Endothelial cell of umbilical vein (primary cell): ENCODE measurements around the gene LMTK2. TPM values are rescaled to one million over a fixed set of nuclear protein-coding genes. Genes with fewer than 3 reads are reported as not detected.

ENCODE experiments used
- BruUV-seq: library from RNA; stranded (reverse); fragments of 400-500 nt; replicated peaks from 2 replicates; lab custom pipeline; 2021; lab: Mats Ljungman, UMichigan
- CTCF ChIA-PET: fragments of 300-600, 350-600 bp; sonication (Branson Sonifier 250); formaldehyde crosslinking; loops from one replicate; lab custom pipeline; 2021; ENCODE audit warnings: antibody characterized with exemption, inconsistent platforms; lab: Charles Lee
- POLR2A ChIA-PET: fragments of 300-600, 350-600 bp; sonication (Branson Sonifier 250); formaldehyde crosslinking; loops from one replicate; lab custom pipeline; 2021; ENCODE audit warnings: antibody characterized with exemption, inconsistent platforms; lab: Charles Lee
- DNase-seq: peaks from one replicate; pipeline ENCODE4 v3.0.0-alpha.2; 2011; ENCODE audit warnings: low read depth, low spot score
- FAIRE-seq: peaks from 2 replicates; lab custom pipeline; 2011; peaks lifted over from hg19 to GRCh38; lab: Jason Lieb, UNC
- H2AFZ ChIP-seq: 2 replicates; pipeline ENCODE4 v1.6.0; 2012; ENCODE audit warnings: low read depth, low read length, control low read depth, inconsistent platforms
- H3K27ac ChIP-seq: 2 replicates; pipeline ENCODE4 v1.5.1; 2011; ENCODE audit warnings: low read depth, mild to moderate bottlenecking, control low read depth, low read length, moderate library complexity; ENCODE audit not compliant: insufficient read depth
- H3K27me3 ChIP-seq, 2 experiments: 2 replicates each; pipeline versions ENCODE4 v1.6.0 to v1.6.1; 2011; ENCODE audit warnings: low read length in 2 of 2, mixed read lengths in 1 of 2; ENCODE audit not compliant: control insufficient read depth in 2 of 2, insufficient read depth in 2 of 2
- H3K36me3 ChIP-seq, 2 experiments: 2 replicates in 1 of 2; 3 replicates in 1 of 2; pipeline ENCODE4 v1.5.1; 2011; ENCODE audit warnings: low read length in 2 of 2, mild to moderate bottlenecking in 1 of 2, moderate library complexity in 1 of 2; ENCODE audit not compliant: control insufficient read depth in 2 of 2, insufficient read depth in 2 of 2; ENCODE audit errors: extremely low read depth in 1 of 2
- H3K4me1 ChIP-seq: 3 replicates; pipeline ENCODE4 v1.5.1; 2011; ENCODE audit warnings: mild to moderate bottlenecking, low read length; ENCODE audit not compliant: control insufficient read depth, insufficient read depth; ENCODE audit errors: extremely low read depth
- H3K4me2 ChIP-seq: 2 replicates; pipeline ENCODE4 v1.6.1; 2011; ENCODE audit warnings: low read length, control low read depth, mixed read lengths; ENCODE audit not compliant: insufficient read depth
- H3K4me3 ChIP-seq, 3 experiments: fragments of 200-600 bp in 1 of 3; sonication (generic), shearing (Covaris generic) in 1 of 3; replicated peaks in 1 of 3; 2 replicates each; pipeline ENCODE4 v1.5.1; 2011 to 2016; ENCODE audit warnings: control low read depth in 3 of 3, low read length in 3 of 3, mild to moderate bottlenecking in 2 of 3, inconsistent platforms in 1 of 3, low read depth in 1 of 3, moderate library complexity in 1 of 3; ENCODE audit not compliant: insufficient read depth in 1 of 3
- H3K79me2 ChIP-seq: 2 replicates; pipeline ENCODE4 v1.6.0; 2012; ENCODE audit warnings: low read length, inconsistent platforms; ENCODE audit not compliant: control insufficient read depth, insufficient read depth
- H3K9ac ChIP-seq: replicated peaks from 2 replicates; pipeline ENCODE3; 2011; ENCODE audit warnings: low read length, control low read depth; ENCODE audit not compliant: insufficient read depth; ENCODE audit errors: extremely low read depth
- H3K9me1 ChIP-seq: replicated peaks from 3 replicates; pipeline ENCODE4 v1.6.0; 2011; ENCODE audit warnings: mild to moderate bottlenecking, low read length; ENCODE audit not compliant: control insufficient read depth, insufficient read depth; ENCODE audit errors: extremely low read depth
- H3K9me3 ChIP-seq: replicated peaks from 2 replicates; pipeline ENCODE4 v1.5.1; 2012; ENCODE audit warnings: low read length, inconsistent platforms; ENCODE audit not compliant: control insufficient read depth, insufficient read depth
- H4K20me1 ChIP-seq: replicated peaks from 2 replicates; pipeline ENCODE3; 2011; ENCODE audit warnings: mild to moderate bottlenecking, low read length; ENCODE audit not compliant: control insufficient read depth, insufficient read depth; ENCODE audit errors: extremely low read depth
- EZH2 ChIP-seq: IDR thresholded peaks from 2 replicates; pipeline ENCODE4 v1.6.1; 2012; ENCODE audit warnings: borderline replicate concordance, low read depth, mild to moderate bottlenecking, moderate library complexity, low read length, inconsistent platforms; ENCODE audit not compliant: severe bottlenecking
- FOS ChIP-seq: IDR thresholded peaks from 2 replicates; pipeline ENCODE4 v1.6.1; 2011; ENCODE audit warnings: mild to moderate bottlenecking, low read length, moderate library complexity, borderline replicate concordance; ENCODE audit not compliant: insufficient read depth
- GATA2 ChIP-seq: IDR thresholded peaks from 2 replicates; pipeline ENCODE4 v1.7.0; 2011; ENCODE audit warnings: low read depth, mild to moderate bottlenecking, moderate library complexity, mixed read lengths, low read length; ENCODE audit not compliant: insufficient read length, insufficient read depth
- JUN ChIP-seq: IDR thresholded peaks from 2 replicates; pipeline ENCODE4 v1.6.1; 2011; ENCODE audit warnings: borderline replicate concordance, low read depth; ENCODE audit not compliant: insufficient read length, insufficient read depth
- MYC ChIP-seq: IDR thresholded peaks from one replicate; pipeline ENCODE4 v1.6.1; 2011; ENCODE audit warnings: mild to moderate bottlenecking, low read depth, low read length
- POLR2A ChIP-seq: IDR thresholded peaks from 2 replicates; pipeline ENCODE4 v1.6.1; 2012; ENCODE audit warnings: low read depth, mild to moderate bottlenecking, control low read depth, low read length
- POLR2AphosphoS5 ChIP-seq: IDR thresholded peaks from 2 replicates; pipeline ENCODE4 v1.6.1; 2012; ENCODE audit warnings: low read depth, mild to moderate bottlenecking, control low read depth, low read length, moderate library complexity; ENCODE audit not compliant: insufficient read depth
- dilution Hi-C: fragments of 300-500 bp; cut with MboI; formaldehyde crosslinking; loops from one replicate; pipeline ENCODE4 v1.15.0; 2019; ENCODE audit warnings: low sequenced_read_pairs; ENCODE audit not compliant: extremely low pct_ligation_motif_present
- intact Hi-C: fragments of 100-400 bp; cut with micrococcal nuclease; formaldehyde crosslinking; loops from one replicate; pipeline ENCODE4 v1.10.0; 2022
- polyA plus RNA-seq, 4 experiments: library from polyadenylated mRNA; depleted of rRNA in 3 of 4; stranded (reverse) in 3 of 4; unstranded in 1 of 4; fragments of >200 nt; gene quantifications; 2 replicates each; pipeline versions ENCODE4 v1.2.1 to v1.2.3, GENCODE V29; 2011 to 2012; ENCODE audit warnings: missing spikeins in 1 of 4
- total RNA-seq: library from RNA; stranded (reverse); gene quantifications from 2 replicates; pipeline ENCODE4 v1.2.3, GENCODE V29; 2021
- TF ChIP-seq, protein P1 (sequence below), 2 donors: IDR thresholded peaks; 1 replicate in 1 of 2; 2 replicates in 1 of 2; pipeline ENCODE4 v1.5.1; 2011; ENCODE audit warnings: low read length in 2 of 2, mild to moderate bottlenecking in 2 of 2, moderate library complexity in 2 of 2, control low read depth in 1 of 2, inconsistent platforms in 1 of 2, low read depth in 1 of 2; ENCODE audit not compliant: insufficient read depth in 1 of 2; ENCODE audit errors: extremely low read depth in 1 of 2
- TF ChIP-seq, protein P2 (sequence below): IDR thresholded peaks from 2 replicates; pipeline ENCODE4 v1.6.1; 2011; ENCODE audit not compliant: insufficient read depth, insufficient read length

The LMTK2 gene
- total and polyA plus RNA-seq, 2 donors (not counting 3 experiments of a cell fraction or from before 2014, with no cell fraction given): 5.9 to 13.8 TPM

DNA sequence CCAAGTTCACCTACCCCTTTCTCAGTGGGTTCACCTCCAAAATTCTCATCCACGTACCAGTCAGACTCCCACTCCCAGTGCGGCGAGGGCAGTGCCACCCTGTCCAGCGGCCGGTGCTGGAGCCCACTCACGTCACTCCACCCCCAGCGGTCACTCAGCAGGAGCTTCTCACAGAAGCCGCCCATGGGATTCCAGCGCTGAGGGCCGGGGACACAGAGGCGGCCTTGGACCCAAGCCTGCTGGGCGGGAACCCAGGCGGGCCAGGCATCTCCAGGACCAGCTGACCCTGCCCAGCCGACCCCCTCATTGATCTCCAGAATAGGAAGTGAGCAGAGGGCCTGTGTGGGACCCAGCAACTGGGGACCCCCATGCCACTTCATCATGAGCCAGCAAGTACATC is 138.2 kb downstream of the LMTK2 start:
- Histone ChIP-seq H3K4me1 (peaks cover 31% of the 10 kb centered on the region), H3K27me3 (no peaks in the 10 kb centered on the region)
- dilution Hi-C loops: no loop called here

More for the DNA sequence above, 138.2 kb downstream of the LMTK2 start:
- H3K27ac ChIP-seq: no peak overlapping the region
- H3K4me2 ChIP-seq: no peak overlapping the region
- no peak for TF ChIP-seq GATA2
- TF ChIP-seq POLR2A: no peak
- TF ChIP-seq MYC: no peak
- TF ChIP-seq FOS: no peak
- TF ChIP-seq, protein P1, sequence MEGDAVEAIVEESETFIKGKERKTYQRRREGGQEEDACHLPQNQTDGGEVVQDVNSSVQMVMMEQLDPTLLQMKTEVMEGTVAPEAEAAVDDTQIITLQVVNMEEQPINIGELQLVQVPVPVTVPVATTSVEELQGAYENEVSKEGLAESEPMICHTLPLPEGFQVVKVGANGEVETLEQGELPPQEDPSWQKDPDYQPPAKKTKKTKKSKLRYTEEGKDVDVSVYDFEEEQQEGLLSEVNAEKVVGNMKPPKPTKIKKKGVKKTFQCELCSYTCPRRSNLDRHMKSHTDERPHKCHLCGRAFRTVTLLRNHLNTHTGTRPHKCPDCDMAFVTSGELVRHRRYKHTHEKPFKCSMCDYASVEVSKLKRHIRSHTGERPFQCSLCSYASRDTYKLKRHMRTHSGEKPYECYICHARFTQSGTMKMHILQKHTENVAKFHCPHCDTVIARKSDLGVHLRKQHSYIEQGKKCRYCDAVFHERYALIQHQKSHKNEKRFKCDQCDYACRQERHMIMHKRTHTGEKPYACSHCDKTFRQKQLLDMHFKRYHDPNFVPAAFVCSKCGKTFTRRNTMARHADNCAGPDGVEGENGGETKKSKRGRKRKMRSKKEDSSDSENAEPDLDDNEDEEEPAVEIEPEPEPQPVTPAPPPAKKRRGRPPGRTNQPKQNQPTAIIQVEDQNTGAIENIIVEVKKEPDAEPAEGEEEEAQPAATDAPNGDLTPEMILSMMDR (IDR thresholded peaks at IDR 0.05; ENCODE audit: extremely low read depth in 1 of 2, insufficient read depth in 1 of 2, low read depth in 1 of 2, low read length in 2 of 2): no peak
- no peak for TF ChIP-seq POLR2AphosphoS5
- TF ChIP-seq JUN: no peak
- no peak for TF ChIP-seq EZH2
- TF ChIP-seq, protein P2, sequence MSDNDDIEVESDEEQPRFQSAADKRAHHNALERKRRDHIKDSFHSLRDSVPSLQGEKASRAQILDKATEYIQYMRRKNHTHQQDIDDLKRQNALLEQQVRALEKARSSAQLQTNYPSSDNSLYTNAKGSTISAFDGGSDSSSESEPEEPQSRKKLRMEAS: no peak
- FAIRE-seq (no peak), DNase-seq (no peak)
- POLR2A ChIA-PET: no interaction called here
- no peaks in the 10 kb centered on the region for H3K9me1 ChIP-seq
- CTCF ChIA-PET: interaction anchor here (1.0 kb wide), 3 partner anchors 10 to 21 kb away, joined by 3 to 5 read pairs (median 4); no protein-coding TSS in a partner anchor
- no peak overlapping the region for H3K9ac ChIP-seq
- H4K20me1 ChIP-seq: no peaks in the 10 kb centered on the region
- no TSS peak for BruUV-seq
- peaks cover 16% of the 10 kb centered on the region for H3K79me2 ChIP-seq
- peaks cover 7 to 24% of the 10 kb centered on the region in 2 experiments for H3K36me3 ChIP-seq
- no peak overlapping the region for H2AFZ ChIP-seq
- H3K4me3 ChIP-seq: no peak overlapping the region
- intact Hi-C loops: loop anchor here (1.0 to 5.0 kb wide), 2 partner anchors 39 to 1082 kb away; partner anchors contain the start of gene ARPC1A
- no peaks in the 10 kb centered on the region for H3K9me3 ChIP-seq
